ENCODE results near the gene CEP83. TPM values are rescaled to one million over a fixed set of nuclear protein-coding genes. Genes with fewer than 3 reads are reported as not detected.

Gene CEP83
- total and polyA plus RNA-seq, 7 donors, result 3.4 to 8.4 (median 6.5) TPM

DNA sequence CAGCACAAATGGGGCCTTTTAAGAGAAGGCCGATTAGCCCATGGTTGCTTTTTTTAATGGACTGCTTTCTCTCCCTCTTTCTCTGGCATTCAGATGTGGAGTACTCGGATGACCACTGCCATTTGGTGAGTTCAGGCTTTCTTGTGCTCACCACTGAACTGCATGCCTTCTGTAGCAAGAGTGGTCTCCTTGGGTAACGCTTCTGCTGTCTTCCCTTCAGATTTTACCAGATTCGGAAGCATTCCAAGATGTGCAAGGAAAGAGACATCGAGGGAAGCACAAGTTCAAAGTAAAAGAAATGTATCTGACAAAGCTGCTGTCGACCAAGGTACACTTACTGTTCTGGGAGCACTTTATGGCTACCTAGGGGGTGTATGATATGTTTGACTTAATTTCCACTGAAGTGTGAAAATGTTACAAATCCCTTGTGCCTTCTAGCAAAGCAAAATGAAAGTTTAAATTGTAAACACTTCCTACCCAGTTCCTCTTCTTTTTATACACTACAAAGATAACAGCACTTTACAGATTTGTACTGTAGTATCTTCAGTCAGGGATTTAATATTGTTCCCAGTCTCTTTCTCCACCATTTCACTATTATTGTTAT lies 162.5 kb downstream of the CEP83 start:
- Histone ChIP-seq H3K36me3 (ENCODE audit: insufficient read depth in 1 of 2, low read depth in 1 of 2) (peaks cover 7 to 26% of the 10 kb centered on the region in 2 donors), H3K27ac (no peak overlapping the region), H3K9me3 (no peaks in the 10 kb centered on the region), H3K4me3 (no peak overlapping the region), H3K27me3 (ENCODE audit: insufficient read depth in 3 of 3, low read length in 2 of 3) (no peaks in the 10 kb centered on the region), H3K4me1 (no peaks in the 10 kb centered on the region)
- 80 to 90% (median 89%) methylated on average over 6 of the region's 6 CpGs for WGBS, 3 donors
- intact Hi-C loops (cut with DNase I), result no loop called here
- ATAC-seq (no peak), DNase-seq (no peak)
- TF ChIP-seq, protein P1, sequence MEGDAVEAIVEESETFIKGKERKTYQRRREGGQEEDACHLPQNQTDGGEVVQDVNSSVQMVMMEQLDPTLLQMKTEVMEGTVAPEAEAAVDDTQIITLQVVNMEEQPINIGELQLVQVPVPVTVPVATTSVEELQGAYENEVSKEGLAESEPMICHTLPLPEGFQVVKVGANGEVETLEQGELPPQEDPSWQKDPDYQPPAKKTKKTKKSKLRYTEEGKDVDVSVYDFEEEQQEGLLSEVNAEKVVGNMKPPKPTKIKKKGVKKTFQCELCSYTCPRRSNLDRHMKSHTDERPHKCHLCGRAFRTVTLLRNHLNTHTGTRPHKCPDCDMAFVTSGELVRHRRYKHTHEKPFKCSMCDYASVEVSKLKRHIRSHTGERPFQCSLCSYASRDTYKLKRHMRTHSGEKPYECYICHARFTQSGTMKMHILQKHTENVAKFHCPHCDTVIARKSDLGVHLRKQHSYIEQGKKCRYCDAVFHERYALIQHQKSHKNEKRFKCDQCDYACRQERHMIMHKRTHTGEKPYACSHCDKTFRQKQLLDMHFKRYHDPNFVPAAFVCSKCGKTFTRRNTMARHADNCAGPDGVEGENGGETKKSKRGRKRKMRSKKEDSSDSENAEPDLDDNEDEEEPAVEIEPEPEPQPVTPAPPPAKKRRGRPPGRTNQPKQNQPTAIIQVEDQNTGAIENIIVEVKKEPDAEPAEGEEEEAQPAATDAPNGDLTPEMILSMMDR (IDR thresholded peaks at IDR 0.05), result no peak

DNA sequence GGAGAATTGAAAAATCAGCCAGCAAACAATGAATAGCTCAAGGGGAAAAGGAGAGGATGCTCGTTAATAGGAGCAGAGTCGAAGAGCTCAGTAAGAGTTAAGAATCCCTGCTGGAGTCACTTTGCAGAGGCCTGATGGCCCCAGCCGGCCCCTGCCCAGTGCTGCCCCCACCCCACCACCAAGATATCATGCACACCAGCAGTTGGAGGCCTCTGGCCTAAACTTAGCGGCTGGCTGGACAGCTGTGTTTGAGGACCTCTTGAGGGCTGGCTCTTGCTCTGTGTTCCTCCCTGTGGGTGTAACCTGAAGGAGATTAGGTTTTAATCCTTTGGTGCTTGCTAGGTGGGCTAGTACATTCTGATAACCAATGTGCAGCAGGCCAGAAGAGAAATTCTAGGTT lies 169.3 kb downstream of the CEP83 start:
- Histone ChIP-seq H3K36me3 (ENCODE audit: insufficient read depth in 1 of 2, low read depth in 1 of 2) (no peaks in the 10 kb centered on the region), H3K27ac (no peak overlapping the region), H3K27me3 (ENCODE audit: insufficient read depth in 3 of 3, low read length in 2 of 3) (no peaks in the 10 kb centered on the region), H3K4me3 (no peak overlapping the region), H3K9me3 (no peaks in the 10 kb centered on the region), H3K4me1 (peaks cover 9% of the 10 kb centered on the region)
- ATAC-seq (peak in 3 of 4 donors; percentile 38 to 44 (median 40)), DNase-seq (no peak)
- WGBS, 3 donors, result 36 to 51% (median 46%) methylated on average over 4 of the region's 4 CpGs
- TF ChIP-seq, protein P1 (IDR thresholded peaks at IDR 0.05), result no peak
- intact Hi-C loops (cut with DNase I), result no loop called here

GRCh38 chr12:94289461-94290312 lies 170.0 kb downstream of the CEP83 start:
- no peak for DNase-seq
- TF ChIP-seq, protein P1 (IDR thresholded peaks at IDR 0.05), result no peak
- peak; percentile 25 to 70 (median 38) for ATAC-seq
- Histone ChIP-seq H3K4me1 (peaks cover 9% of the 10 kb centered on the region), H3K4me3 (no peak overlapping the region), H3K27me3 (ENCODE audit: insufficient read depth in 3 of 3, low read length in 2 of 3) (no peaks in the 10 kb centered on the region), H3K9me3 (no peaks in the 10 kb centered on the region), H3K36me3 (ENCODE audit: insufficient read depth in 1 of 2, low read depth in 1 of 2) (no peaks in the 10 kb centered on the region), H3K27ac (peak overlapping the region; percentile 43)
- WGBS, 3 donors, result 27 to 37% (median 29%) methylated on average over 13 of the region's 13 CpGs
- intact Hi-C loops (cut with DNase I), result no loop called here

DNA sequence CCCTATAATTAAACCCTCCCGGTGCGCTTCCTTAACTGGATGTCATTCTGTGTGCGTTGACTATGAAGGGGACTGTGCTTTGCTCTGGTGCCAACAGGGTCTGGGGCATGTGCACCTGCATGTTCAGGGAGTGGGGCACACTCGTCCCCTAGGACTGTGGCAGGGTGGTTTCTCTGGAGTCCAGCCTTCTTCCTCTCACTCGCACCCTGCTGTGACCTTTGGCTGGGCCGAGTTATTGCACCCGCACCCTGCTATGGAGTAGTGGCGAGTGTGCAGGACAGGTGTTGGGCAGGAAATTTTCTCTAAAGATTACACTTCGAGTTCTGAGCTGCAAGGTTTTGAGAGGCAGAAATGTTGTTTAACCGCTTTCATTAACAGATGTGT lies 172.4 kb downstream of the CEP83 start:
- intact Hi-C loops (cut with DNase I), result no loop called here
- TF ChIP-seq, protein P1 (IDR thresholded peaks at IDR 0.05), result no peak
- no peaks in the 10 kb centered on the region for H3K36me3 ChIP-seq (ENCODE audit: insufficient read depth in 1 of 2, low read depth in 1 of 2)
- no peak overlapping the region for H3K27ac ChIP-seq
- no peaks in the 10 kb centered on the region for H3K9me3 ChIP-seq
- 65 to 79% (median 69%) methylated on average over 10 of the region's 10 CpGs for WGBS, 3 donors
- ATAC-seq, result no peak
- H3K4me1 ChIP-seq, result peaks cover 9% of the 10 kb centered on the region
- H3K4me3 ChIP-seq, result no peak overlapping the region
- no peaks in the 10 kb centered on the region for H3K27me3 ChIP-seq (ENCODE audit: insufficient read depth in 3 of 3, low read length in 2 of 3)
- no peak for DNase-seq

All from psoas muscle (tissue), 8 donors.